Stimulated activated CD4-positive, alpha-beta T cell treated with anti-CD3 and anti-CD28 coated beads, Interleukin-12 subunit alpha, Interleukin-12 subunit beta, amount 100 ng/mL, for 48 hours (primary cell): Measurements from ENCODE around the gene RETREG3.
A peak's percentile ranks its signal among the peaks of the same experiment; 100 is the strongest.

Experiments used
- DNase-seq, 3 donors: peaks; one replicate each; pipeline ENCODE4 v3.0.0-alpha.2; 2020; ENCODE audit warnings: low read depth in 2 of 3, low spot score in 1 of 3

Gene RETREG3

DNA sequence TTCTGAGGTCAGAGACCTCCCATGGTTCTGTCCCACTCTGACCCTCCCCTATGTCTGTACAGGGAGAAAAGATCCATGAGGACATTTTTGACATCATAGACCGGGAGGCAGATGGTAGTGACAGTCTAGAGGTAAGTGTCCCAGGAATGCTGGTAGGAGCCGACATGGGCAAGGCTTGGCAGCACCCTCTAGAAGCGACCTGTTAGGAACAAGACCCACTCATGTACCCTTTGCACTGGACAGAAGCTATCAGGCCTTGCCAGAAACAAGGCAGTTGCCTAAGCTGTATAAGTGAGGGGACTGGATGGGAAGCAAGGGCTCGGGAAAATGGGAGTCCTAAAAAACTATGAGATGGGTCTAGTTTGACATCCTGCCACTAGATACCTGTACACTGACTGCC, 2.8 kb upstream of the RETREG3 start:
- no peak for DNase-seq

DNA sequence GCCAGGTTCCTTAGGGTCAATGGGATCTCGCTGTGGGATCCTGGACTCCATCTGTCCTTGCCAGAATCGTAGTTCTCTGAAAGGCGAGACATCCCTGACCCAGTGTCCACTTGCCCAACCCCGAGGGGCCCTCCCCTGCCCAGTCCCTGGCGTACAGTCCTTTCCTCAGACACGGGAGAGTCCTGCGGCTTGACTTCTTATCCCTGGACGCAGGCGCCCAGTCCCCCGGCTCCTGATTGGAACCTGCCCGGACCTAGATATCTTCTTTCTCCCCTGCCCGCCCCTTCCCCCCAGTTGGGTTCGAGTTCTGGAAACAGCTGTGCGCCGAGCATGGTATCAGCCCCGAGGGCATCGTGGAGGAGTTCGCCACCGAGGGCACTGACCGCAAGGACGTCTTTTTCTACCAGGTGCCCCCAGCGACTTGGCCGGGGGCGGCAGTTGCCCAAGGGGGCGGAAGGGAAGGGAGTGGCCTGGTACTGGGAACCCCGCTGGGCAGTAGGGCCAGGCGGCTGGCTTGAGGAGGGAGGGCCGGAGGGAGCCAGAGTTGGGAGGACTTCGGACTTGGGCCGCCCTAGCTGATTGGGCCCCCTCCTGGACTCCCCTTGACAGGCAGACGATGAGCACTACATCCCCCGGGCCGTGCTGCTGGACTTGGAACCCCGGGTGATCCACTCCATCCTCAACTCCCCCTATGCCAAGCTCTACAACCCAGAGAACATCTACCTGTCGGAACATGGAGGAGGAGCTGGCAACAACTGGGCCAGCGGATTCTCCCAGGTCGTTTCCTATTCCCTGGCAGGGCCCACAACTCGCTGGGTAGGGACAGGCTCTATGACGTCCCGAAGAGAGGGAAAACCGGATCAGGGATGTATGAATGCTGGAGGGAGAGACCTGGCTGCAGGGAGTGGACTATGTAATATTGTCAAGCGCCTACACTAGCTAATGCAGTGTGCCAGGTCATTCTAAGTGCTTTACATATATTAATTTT, 934 bp upstream of the RETREG3 start:
- DNase-seq = peak in 1 of 3 donors; percentile 6

DNA sequence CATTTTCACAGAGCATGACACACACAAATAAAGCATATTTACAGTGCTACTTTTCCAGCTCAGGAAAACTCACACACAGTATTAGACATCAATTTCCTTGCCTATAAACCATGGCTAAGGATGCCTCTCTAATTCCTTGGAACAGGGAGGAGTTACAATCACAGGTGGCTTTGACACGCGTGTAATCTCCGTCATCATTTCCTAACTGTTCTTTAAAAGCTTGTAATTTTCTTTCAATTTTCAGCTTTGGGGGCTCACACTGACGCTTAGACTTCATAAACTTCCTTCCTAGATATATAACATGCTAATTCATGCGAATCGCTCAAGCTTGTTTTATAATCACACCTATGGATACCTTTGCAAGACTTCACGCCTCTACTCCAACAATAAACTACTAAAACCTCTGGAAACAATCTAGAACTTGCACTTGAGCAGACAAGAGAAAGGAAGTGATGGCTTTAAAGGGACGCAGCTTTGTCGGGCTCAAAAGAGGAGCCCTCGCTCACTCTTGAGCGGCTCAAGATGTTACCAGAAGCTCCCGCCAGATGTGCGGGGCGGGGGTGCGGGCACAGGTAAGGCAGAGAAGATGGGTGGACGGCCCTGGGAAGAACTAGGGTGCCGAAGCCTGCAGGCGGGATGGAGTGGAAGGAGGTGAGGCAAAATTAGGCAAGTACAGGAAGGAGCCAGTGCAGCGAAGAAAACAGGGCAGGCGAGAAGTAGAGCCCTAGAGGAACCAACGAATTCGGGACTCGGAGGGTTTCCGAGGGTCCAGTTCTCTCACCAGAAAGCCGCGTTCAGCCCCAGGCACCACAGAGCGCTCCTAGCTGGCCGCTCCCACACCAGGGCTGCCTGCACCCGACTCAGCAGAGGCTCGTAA, 631 bp downstream of the RETREG3 start:
- DNase-seq = no peak

GRCh38 chr17:42607769-42608168, 1.4 kb downstream of the RETREG3 start:
- no peak for DNase-seq

- no peak for DNase-seq
Observed at GRCh38 chr17:42603318-42603717, 5.9 kb downstream of the RETREG3 start.

DNA sequence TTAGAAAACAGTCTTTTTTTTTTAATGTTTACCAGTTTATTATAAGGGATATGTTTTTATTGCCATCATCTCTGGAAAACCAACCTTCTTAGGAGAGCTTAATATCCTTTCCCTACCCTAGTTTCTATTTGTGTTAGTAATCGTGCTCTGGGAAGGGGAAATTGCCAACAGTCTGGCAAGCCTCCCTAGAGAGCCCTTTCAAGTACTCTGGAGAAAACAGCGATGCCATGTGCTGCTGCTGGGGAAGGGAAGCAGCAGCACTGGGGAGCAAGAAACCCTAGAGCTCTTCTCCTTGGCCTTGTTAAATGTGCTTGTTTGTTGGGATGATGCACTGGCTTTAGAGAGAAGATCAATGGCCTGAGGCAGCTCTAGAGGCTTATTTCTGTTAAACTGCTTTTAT, 10.3 kb downstream of the RETREG3 start:
- DNase-seq = no peak

DNA sequence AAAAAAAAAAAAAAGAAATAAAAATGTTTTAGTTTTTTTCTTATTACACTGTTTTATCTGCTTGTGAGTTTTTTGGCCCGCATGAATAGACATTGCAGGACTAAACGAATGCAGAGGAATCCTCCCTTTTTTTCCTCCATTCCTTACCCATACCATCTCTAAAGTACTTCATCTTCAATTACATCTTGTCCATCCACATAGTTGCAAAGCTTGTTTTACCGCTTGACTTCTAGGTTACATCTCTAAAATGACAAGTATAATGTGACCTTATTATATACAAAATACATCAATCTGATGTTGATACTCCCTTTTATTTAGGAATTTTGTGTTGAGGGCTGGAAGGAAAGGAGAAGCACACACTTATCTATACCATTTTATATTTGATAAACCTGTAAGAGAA, 12.8 kb downstream of the RETREG3 start:
- no peak for DNase-seq

DNA sequence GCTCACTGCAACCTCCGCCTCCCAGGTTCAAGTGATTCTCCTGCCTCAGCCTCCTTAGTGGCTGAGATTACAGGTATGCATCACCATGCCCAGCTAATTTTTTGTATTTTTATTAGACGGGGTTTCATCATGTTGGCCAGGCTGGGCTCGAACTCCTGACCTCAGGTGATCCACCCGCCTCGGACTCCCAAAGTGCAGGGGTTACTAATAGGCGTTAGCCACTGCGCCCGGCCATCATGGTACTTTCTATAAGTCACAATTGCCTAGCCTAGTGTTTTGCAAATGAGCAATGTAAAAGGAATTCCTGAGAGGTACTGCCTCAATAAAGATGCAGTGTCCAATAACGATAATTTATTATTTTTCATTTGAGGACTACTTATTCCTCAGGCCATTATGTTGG, 17.8 kb downstream of the RETREG3 start:
- DNase-seq = no peak

- DNase-seq = no peak
Observed at GRCh38 chr17:42590886-42591285, 18.3 kb downstream of the RETREG3 start.

- no peak for DNase-seq
Observed at GRCh38 chr17:42586514-42587230, 22.5 kb downstream of the RETREG3 start.

DNA sequence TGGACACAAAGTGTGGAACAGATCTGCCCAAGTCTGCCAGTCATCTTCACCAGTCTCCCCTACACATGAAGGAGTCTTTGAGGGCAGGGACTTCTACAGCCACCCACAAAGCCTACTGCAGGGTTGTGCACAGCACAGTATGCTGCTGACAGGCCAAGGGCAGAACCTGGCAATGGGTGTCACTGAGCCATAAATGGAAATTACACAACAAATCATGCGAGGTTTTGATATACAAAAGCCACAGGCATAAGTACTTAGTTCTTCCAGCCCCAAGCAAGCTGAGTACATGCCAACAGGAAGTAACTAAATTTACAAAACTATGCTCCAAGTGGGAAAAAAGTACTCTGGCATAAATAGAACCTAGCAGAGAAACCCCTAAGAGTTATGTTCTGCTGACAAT, 23.8 kb downstream of the RETREG3 start:
- no peak for DNase-seq

GRCh38 chr17:42584880-42585279, 24.3 kb downstream of the RETREG3 start:
- DNase-seq = no peak

- no peak for DNase-seq
Observed at GRCh38 chr17:42581744-42582270, 27.4 kb downstream of the RETREG3 start.

DNA sequence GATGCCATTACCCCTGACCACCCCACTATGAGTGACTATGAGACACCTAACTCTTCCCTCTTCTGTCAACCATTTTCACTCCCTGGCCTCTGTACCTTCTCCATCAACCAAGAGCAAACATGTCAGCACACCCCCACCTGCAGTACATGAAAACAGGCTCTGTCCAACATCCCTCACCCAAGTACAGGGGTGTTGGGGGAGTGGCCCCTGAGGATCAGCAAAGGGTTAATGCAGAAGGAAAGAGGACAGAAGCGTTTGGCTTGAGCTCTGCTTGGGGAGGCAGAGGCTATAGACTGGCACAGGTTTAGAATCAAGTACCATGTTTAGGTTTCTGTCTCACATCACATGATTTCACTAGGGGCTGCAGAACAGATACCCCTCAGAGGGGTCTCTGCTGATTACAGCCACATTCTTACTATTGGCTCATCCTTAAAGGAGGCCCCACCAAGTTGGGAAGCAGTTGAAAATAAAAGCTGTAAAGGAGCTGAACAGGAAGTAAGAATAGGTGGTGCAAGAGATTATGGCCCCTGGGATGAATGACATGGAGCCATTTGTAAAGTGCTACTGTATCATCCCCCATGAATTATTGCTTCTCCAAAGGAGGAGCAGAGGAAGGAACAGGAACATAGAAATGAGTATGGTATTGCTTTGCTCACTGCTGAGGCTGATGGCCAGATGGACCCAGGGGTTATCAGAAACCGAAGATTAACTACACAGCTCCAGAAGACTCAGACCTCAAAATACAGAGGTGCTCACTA, 29.2 kb downstream of the RETREG3 start:
- DNase-seq = no peak

GRCh38 chr17:42578282-42578869, 30.8 kb downstream of the RETREG3 start:
- DNase-seq = peak; percentile 63 to 80 (median 65)

DNA sequence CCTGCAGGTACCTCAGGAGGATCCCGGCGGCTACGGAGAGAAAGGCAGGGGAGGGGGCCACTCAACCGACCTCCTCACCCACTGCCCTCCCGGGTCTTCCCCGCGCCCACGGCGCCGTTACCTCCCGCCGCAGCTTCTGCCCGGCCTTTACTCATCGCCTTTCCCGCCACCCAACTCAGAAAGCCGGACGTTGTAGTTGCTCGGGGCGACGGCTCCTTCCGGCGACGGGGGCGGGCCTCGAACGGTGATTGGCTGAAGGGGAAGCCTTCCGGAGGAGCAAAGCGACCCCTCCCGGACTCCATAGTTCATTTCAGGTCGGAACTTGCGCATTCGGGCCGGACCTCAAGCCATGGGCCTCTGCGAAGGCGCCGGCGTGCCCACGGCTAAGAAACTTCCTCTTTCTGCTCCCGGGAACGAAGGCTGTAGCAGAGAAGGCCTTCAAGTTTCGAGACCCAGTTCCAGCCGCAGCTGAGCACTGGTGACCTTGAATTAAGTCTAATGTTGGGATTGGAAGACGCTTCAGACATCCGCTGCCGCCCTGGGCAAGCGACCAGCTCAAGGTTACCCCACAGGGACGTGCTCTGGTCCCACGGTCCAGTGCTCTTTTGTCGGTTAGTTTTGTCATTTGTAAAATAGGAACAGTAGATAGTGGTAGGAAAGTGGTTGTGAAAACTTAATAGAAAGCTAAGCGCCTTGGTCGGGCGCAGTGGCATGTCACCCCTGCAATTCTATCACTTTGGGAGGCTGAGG, 31.5 kb downstream of the RETREG3 start, which contains the start of gene PSMC3IP:
TSS of gene PSMC3IP (minus strand) at position 198 of the 750 bp plus-strand sequence. CDS start at position 155, 43 bp downstream.
- peak; percentile 91 to 95 (median 95) for DNase-seq

DNA sequence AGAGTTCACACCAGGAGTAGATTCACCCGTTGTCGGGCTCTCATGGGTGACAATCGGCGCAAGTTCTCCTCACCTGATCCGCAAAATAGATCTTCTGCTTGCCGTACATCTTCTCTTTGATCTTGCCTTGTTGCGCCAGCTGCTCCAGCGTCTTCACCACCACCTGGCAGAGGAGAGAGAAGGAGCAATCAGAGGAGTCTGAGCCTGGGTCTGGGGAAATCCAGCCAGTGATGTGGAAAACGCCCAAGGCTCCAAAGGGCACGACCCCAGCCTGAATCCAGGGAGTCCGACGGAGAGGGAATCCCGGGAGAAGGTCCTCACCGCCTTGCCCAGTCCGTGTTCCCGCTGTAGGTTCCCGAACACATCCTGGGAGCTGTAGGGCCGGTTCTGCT, 32.0 kb downstream of the RETREG3 start:
- no peak for DNase-seq

GRCh38 chr17:42574463-42574862, 34.7 kb downstream of the RETREG3 start:
- DNase-seq = no peak

DNA sequence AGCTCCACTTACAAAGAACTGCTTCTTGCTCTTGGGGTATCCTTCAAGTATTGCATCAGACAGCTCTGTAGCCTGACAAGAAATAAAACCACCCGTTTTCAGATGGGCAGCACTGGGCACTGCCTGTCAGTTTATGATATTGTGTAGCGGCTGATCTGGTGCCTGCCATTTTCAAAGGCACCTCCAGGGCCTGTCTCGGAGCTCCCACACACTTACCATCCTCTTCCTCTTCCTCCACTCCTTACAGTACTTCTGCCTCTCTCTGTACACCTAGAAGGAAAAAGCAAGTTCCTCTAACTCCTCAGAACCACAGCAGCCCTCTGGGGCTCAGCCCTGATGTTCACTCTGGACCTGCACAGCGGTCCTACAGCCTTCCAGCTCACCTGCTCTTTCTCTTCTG, 36.1 kb downstream of the RETREG3 start:
- DNase-seq = no peak
